Measurements from ENCODE around the gene SLC30A2. TPM values are rescaled to one million over a fixed set of nuclear protein-coding genes. Genes with fewer than 3 reads are reported as not detected.

SLC30A2 gene
- polyA plus RNA-seq, 2 of the 4 experiments (the other 2 are of a cell fraction) = not detected

- Histone ChIP-seq H3K4me2 (peak overlapping the region; percentile 84), H3K4me3 (peak overlapping the region; percentile 38), H3K4me1 (peaks cover 4% of the 10 kb centered on the region; the same call in 1 of the 3 replicates), H3K9me3 (no peaks in the 10 kb centered on the region), H3K27ac (no peak overlapping the region)
- peak in 1 of 2 experiments; percentile 39; a peak in 3 of 6 replicates for ATAC-seq
- POLR2A ChIA-PET = no interaction called here
- FAIRE-seq = no peak
- whole genome bisulfite sequencing (ENCODE audit: missing lambda C conversion rate) = 0% methylated on average over 5 of the region's 57 CpGs
- CTCF ChIA-PET = interaction anchor here (0.6 to 1.3 kb wide), 4 partner anchors 11 to 109 kb away, joined by 3 read pairs; no protein-coding TSS in a partner anchor
- no peak for DNase-seq (ENCODE audit: low read depth in 1 of 2, low spot score in 1 of 2)
- no peak for TF ChIP-seq POLR2AphosphoS2 (conservative IDR thresholded peaks at IDR 0.05; ENCODE audit: low read length)
- no peak for TF ChIP-seq EHF (CRISPR knock-in tag; IDR thresholded peaks at IDR 0.05)
Observed at GRCh38 chr1:26046246-26047095, 553 bp upstream of the SLC30A2 start.

GRCh38 chr1:26044971-26045721 lies 772 bp downstream of the SLC30A2 start:
- no peak for DNase-seq (ENCODE audit: low read depth in 1 of 2, low spot score in 1 of 2)
- Histone ChIP-seq H3K27ac (no peak overlapping the region), H3K4me2 (peak overlapping the region; percentile 84), H3K4me3 (peak overlapping the region; percentile 38; the same call in 2 of the 3 replicates), H3K4me1 (peaks cover 4% of the 10 kb centered on the region; the same call in 1 of the 3 replicates), H3K9me3 (no peaks in the 10 kb centered on the region)
- WGBS (ENCODE audit: missing lambda C conversion rate) = 78% methylated on average over 17 of the region's 29 CpGs
- ChIA-PET CTCF (interaction anchor here (0.6 to 1.9 kb wide), 6 partner anchors 9 to 124 kb away, joined by 3 to 11 read pairs (median 4); partner anchors contain the start of gene ZNF593), POLR2A (no interaction called here)
- TF ChIP-seq KDM5A (IDR thresholded peaks at IDR 0.05) (no peak), SMC3 (IDR thresholded peaks at IDR 0.05) (no peak), NR3C1 (IDR thresholded peaks at IDR 0.05) (no peak), MAZ (IDR thresholded peaks at IDR 0.05; ENCODE audit: borderline replicate concordance, low read depth, low read length) (no peak), ZC3H11A (IDR thresholded peaks at IDR 0.05) (no peak), BCL3 (IDR thresholded peaks at IDR 0.05) (no peak), MAX (IDR thresholded peaks at IDR 0.05) (no peak), EP300 (IDR thresholded peaks at IDR 0.05) (no peak)
- ATAC-seq = no peak; a peak in 2 of 6 replicates
- FAIRE-seq = no peak

GRCh38 chr1:26044414-26044813 lies 1.5 kb downstream of the SLC30A2 start:
- Histone ChIP-seq H3K4me1 (peaks cover 4% of the 10 kb centered on the region; the same call in 1 of the 3 replicates), H3K4me3 (no peak overlapping the region), H3K9me3 (no peaks in the 10 kb centered on the region), H3K4me2 (no peak overlapping the region), H3K27ac (no peak overlapping the region)
- ChIA-PET CTCF (interaction anchor here (0.5 to 1.9 kb wide), 5 partner anchors 8 to 150 kb away, joined by 3 to 11 read pairs (median 4); partner anchors contain the start of gene ZNF593), POLR2A (no interaction called here)
- no peak for DNase-seq (ENCODE audit: low read depth in 1 of 2, low spot score in 1 of 2)
- 59% methylated on average over 3 of the region's 3 CpGs for WGBS (ENCODE audit: missing lambda C conversion rate)
- no peak for ATAC-seq
- no peak for TF ChIP-seq TFCP2L1 (CRISPR knock-in tag; IDR thresholded peaks at IDR 0.05)
- no peak for TF ChIP-seq CHD2 (IDR thresholded peaks at IDR 0.05; ENCODE audit: low read length, partially characterized antibody)
- no peak for TF ChIP-seq ZFP36 (IDR thresholded peaks at IDR 0.05; ENCODE audit: borderline replicate concordance, partially characterized antibody)
- TF ChIP-seq CBX2 (IDR thresholded peaks at IDR 0.05; ENCODE audit: borderline replicate concordance, low read depth) = no peak
- TF ChIP-seq MAX (IDR thresholded peaks at IDR 0.05) = no peak
- TF ChIP-seq RFX5 (IDR thresholded peaks at IDR 0.05) = no peak
- no peak for TF ChIP-seq BCL3 (IDR thresholded peaks at IDR 0.05)
- no peak for TF ChIP-seq TP53 (CRISPR knock-in tag; IDR thresholded peaks at IDR 0.05)
- no peak for TF ChIP-seq NPAS2 (CRISPR knock-in tag; IDR thresholded peaks at IDR 0.05; ENCODE audit: borderline replicate concordance)
- no peak for TF ChIP-seq ZC3H11A (IDR thresholded peaks at IDR 0.05)
- no peak for FAIRE-seq
